GM12878 (cell line): ENCODE results near the gene ABCA3. TPM values are rescaled to one million over a fixed set of nuclear protein-coding genes. Genes with fewer than 3 reads are reported as not detected.

Experiments
- ATAC-seq: fragments of 200-7000 bp; cut with Tn5 transposase; 3 replicates; pipeline ENCODE4 v1.9.1; 2020; ENCODE audit warnings: mild to moderate bottlenecking, moderate library complexity
- BruUV-seq: library from RNA; stranded (reverse); fragments of 400-500 nt; replicated peaks from 2 replicates; lab custom pipeline; 2021; lab: Mats Ljungman, UMichigan
- CTCF ChIA-PET: fragments of 300-600 bp; sonication (Branson Sonifier 250); formaldehyde crosslinking; extraction: SDS; loops from one replicate; lab custom pipeline; 2021; ENCODE audit warnings: inconsistent platforms; lab: Yijun Ruan, JAX
- POLR2A ChIA-PET: fragments of 350-600 bp; formaldehyde crosslinking; extraction: SDS; loops from one replicate; lab custom pipeline; 2021; ENCODE audit warnings: inconsistent platforms; lab: Charles Lee
- RAD21 ChIA-PET: fragments of 300-600 bp; sonication (Branson Sonifier 250); formaldehyde crosslinking; loops from one replicate; lab custom pipeline; 2023; ENCODE audit warnings: antibody characterized with exemption; ENCODE audit not compliant: unreplicated experiment; lab: Charles Lee
- SMC1A ChIA-PET: fragments of 300-600 bp; sonication (Branson Sonifier 250); formaldehyde crosslinking; loops from one replicate; lab custom pipeline; 2023; ENCODE audit not compliant: unreplicated experiment, uncharacterized antibody; lab: Charles Lee
- DNase-seq: peaks from one replicate; pipeline ENCODE4 v3.0.0-alpha.2; 2011; ENCODE audit warnings: low read depth, low spot score
- FAIRE-seq: peaks from 3 replicates; lab custom pipeline; 2011; peaks lifted over from hg19 to GRCh38; lab: Jason Lieb, UNC
- H2AFZ ChIP-seq: 2 replicates; pipeline ENCODE4 v1.6.0; 2011; ENCODE audit warnings: low read depth, low read length, control low read depth; ENCODE audit not compliant: control insufficient read depth
- H3K27ac ChIP-seq: 2 replicates; pipeline ENCODE4 v1.5.1; 2011; ENCODE audit warnings: control low read depth; ENCODE audit not compliant: control insufficient read depth, insufficient read depth
- H3K27me3 ChIP-seq, 2 experiments: replicated peaks in 1 of 2; 2 replicates each; pipeline versions ENCODE4 v1.6.0 to v1.6.1; 2011; ENCODE audit warnings: low read length in 1 of 2; ENCODE audit not compliant: control insufficient read depth in 2 of 2, insufficient read depth in 2 of 2
- H3K36me3 ChIP-seq, 2 experiments: 2 replicates each; pipeline ENCODE4 v1.5.1; 2011; ENCODE audit warnings: low read length in 1 of 2; ENCODE audit not compliant: control insufficient read depth in 2 of 2, insufficient read depth in 2 of 2
- H3K4me1 ChIP-seq: 2 replicates; pipeline ENCODE4 v1.6.1; 2011; ENCODE audit warnings: mild to moderate bottlenecking, low read length, moderate library complexity, mixed read lengths; ENCODE audit not compliant: control insufficient read depth, insufficient read depth
- H3K4me2 ChIP-seq: 2 replicates; pipeline ENCODE4 v1.6.0; 2011; ENCODE audit warnings: control low read depth; ENCODE audit not compliant: control insufficient read depth, insufficient read depth
- H3K4me3 ChIP-seq: fragments of 200-600 bp; sonication (generic); 2 replicates; pipeline ENCODE4 v1.5.1; 2016
- H3K79me2 ChIP-seq: 2 replicates; pipeline ENCODE4 v1.6.0; 2011; ENCODE audit warnings: low read length; ENCODE audit not compliant: control insufficient read depth, insufficient read depth
- H3K9ac ChIP-seq: 2 replicates; pipeline ENCODE4 v1.8.0; 2011; ENCODE audit warnings: low read length, control low read depth, mixed read lengths; ENCODE audit not compliant: control insufficient read depth, insufficient read depth
- H3K9me3 ChIP-seq: replicated peaks from 3 replicates; pipeline ENCODE4 v1.5.1; 2011; ENCODE audit warnings: mild to moderate bottlenecking, low read length; ENCODE audit not compliant: control insufficient read depth, insufficient read depth
- H4K20me1 ChIP-seq: 2 replicates; pipeline ENCODE4 v1.6.0; 2011; ENCODE audit not compliant: control insufficient read depth, insufficient read depth
- DPF2 ChIP-seq: fragments of 450-650 bp; IDR thresholded peaks from 2 replicates; pipeline ENCODE4 v1.6.1; 2017; ENCODE audit warnings: mild to moderate bottlenecking
- MEF2B ChIP-seq: fragments of 450-650 bp; IDR thresholded peaks from 2 replicates; pipeline ENCODE4 v1.6.1; 2018; ENCODE audit warnings: mild to moderate bottlenecking, moderate library complexity; ENCODE audit not compliant: partially characterized antibody, poor library complexity, severe bottlenecking
- POLR2A ChIP-seq: IDR thresholded peaks from 2 replicates; pipeline ENCODE4 v1.6.1; 2011; ENCODE audit warnings: low read depth, mild to moderate bottlenecking, low read length
- POLR2AphosphoS5 ChIP-seq: IDR thresholded peaks from 2 replicates; pipeline ENCODE4 v1.6.1; 2011; ENCODE audit warnings: mild to moderate bottlenecking, low read length, inconsistent platforms
- TARDBP ChIP-seq: IDR thresholded peaks from 2 replicates; pipeline ENCODE4 v1.6.1; 2016; ENCODE audit warnings: borderline replicate concordance
- WGBS: methylation state at CpG from one replicate; pipeline ENCODE4 v1.1.6; 2016; ENCODE audit warnings: low lambda C conversion rate; ENCODE audit not compliant: insufficient replicate concordance, insufficient coverage; ENCODE audit errors: missing lambda C conversion rate; 5-methylcytosine and 5-hydroxymethylcytosine counted together
- in situ Hi-C: fragments of 300-500 bp; cut with MboI; formaldehyde crosslinking; loops from 9 replicates; pipeline ENCODE4 v1.14.3; 2018; ENCODE audit warnings: mixed read lengths
- intact Hi-C: fragments of 100-400 bp; cut with micrococcal nuclease; formaldehyde crosslinking; loops from one replicate; pipeline ENCODE4 v1.14.2; 2022; ENCODE audit not compliant: unreplicated experiment
- polyA plus RNA-seq, 11 experiments: library from polyadenylated mRNA; depleted of rRNA in 4 of 11; unstranded in 6 of 11; stranded (reverse) in 5 of 11; fragments of >200 nt; fragmentation: Nextera tagmentation in 4 of 11; fragmentation: Illumina TruSeq in 1 of 11; extraction: Ambion mirVana in 4 of 11; extraction: Trizol in 1 of 11; gene quantifications; 1 replicate in 1 of 11; 2 replicates in 10 of 11; pipeline versions ENCODE4 v1.2.1 to v1.2.3, GENCODE V29; 2011 to 2016; ENCODE audit warnings: inconsistent platforms in 2 of 11, missing spikeins in 2 of 11, low read depth in 1 of 11
- total RNA-seq, 4 experiments: library from RNA; depleted of rRNA in 3 of 4; stranded (reverse); fragments of >200 nt in 3 of 4; fragmentation: Illumina TruSeq in 1 of 4; extraction: Trizol in 1 of 4; gene quantifications; 2 replicates each; pipeline versions ENCODE4 v1.2.1 to v1.2.3, GENCODE V29; 2013 to 2021

Gene ABCA3
- total and polyA plus RNA-seq, 10 of the 15 experiments (the other 5 are each of a cell fraction or from before 2014, with no cell fraction given), result 0.71 to 17.6 (median 6.7) TPM

DNA sequence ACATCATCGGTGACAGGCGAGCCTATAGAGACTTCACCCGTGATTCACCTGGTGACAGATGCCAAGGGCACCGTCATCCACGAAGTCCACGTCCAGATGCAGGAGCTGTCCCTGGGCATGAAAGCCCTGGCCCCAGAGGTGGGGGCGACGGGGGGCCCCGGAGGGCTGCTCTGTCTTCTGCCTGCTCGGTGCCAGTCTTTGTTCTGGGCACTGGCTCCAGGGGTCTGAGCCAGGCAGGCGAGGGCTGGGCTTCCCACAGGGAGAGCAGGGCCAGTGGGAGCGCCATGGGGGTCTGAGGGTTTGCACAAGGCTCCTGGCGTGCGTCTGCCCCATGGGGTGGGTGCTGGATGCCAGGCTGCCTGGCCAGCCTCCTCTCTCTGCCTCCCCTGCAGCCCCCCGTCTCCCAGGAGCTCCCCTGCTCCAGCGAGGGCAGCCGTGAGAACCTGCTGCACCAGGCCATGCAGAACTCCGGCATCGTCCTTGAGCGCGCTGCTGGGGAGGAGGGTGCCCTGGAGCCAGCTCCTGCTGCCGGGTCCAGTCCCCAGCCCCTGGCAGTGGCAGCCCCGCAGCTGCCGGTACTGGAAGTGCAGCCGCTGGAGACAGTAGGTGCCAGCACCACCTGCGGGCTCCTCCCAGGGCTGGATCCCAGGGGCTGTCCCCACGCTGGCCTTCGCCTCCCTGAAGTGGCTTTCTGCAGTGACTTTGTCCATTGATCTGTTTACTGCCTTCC is 107.3 kb downstream of the ABCA3 start:
- H3K27me3 ChIP-seq, result no peaks in the 10 kb centered on the region
- peaks cover 4 to 46% of the 10 kb centered on the region in 2 experiments; a peak in 3 of 4 replicates for H3K36me3 ChIP-seq
- no peak overlapping the region for H3K27ac ChIP-seq
- BruUV-seq, result no TSS peak
- H3K9ac ChIP-seq, result no peak overlapping the region
- 97% methylated on average over 28 of the region's 28 CpGs for WGBS
- ATAC-seq (no peak; the same call in 2 of the 3 replicates), FAIRE-seq (no peak), DNase-seq (no peak)
- H3K9me3 ChIP-seq, result no peaks in the 10 kb centered on the region
- no peaks in the 10 kb centered on the region for H4K20me1 ChIP-seq
- RAD21 ChIA-PET, result no interaction called here
- SMC1A ChIA-PET, result no interaction called here
- TF ChIP-seq POLR2A (peak; percentile 26; the same call in 1 of the 2 replicates), DPF2 (no peak), POLR2AphosphoS5 (0 out of 2 replicates have a peak, but pooled peaks have one; percentile 16)
- H2AFZ ChIP-seq, result no peak overlapping the region
- no peaks in the 10 kb centered on the region for H3K79me2 ChIP-seq
- POLR2A ChIA-PET, result no interaction called here
- no peak overlapping the region for H3K4me2 ChIP-seq
- in situ Hi-C loops, result no loop called here
- H3K4me3 ChIP-seq, result no peak overlapping the region
- no peaks in the 10 kb centered on the region for H3K4me1 ChIP-seq
- intact Hi-C loops, result no loop called here
- CTCF ChIA-PET, result no interaction called here

DNA sequence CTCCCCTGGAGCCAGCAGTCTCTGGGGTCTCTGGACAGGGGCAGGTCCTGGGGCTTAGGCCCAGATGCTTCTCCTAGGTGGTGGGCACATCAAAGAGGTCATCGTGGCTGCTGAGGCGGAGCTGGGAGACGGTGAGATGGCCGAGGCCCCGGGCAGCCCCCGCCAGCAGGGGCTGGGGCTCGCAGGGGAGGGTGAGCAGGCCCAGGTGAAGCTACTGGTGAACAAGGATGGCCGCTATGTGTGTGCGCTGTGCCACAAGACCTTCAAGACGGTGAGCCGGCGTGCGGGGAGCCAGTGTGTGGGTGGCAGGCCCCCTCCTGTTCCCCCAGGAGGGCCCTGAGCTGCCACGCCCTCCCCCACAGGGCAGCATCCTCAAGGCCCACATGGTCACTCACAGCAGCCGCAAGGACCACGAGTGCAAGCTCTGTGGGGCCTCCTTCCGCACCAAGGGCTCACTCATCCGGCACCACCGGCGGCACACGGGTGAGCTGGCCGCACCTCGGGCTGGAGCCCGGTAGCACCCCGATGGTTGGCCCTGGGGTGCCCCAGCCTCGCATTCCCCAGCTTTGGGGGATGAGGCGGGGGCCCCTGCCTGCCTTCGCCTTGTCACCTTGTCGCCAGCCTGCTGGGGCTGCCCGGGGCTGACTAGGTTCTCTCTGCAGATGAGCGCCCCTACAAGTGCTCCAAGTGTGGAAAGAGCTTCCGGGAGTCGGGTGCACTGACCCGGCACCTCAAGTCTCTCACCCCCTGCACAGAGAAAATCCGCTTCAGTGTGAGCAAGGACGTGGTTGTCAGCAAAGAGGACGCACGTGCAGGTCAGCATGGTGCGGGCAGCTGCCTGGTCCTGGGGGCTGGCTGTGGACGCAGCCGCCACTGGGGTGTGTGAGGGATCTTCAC is 108.2 kb downstream of the ABCA3 start:
- CTCF ChIA-PET, result no interaction called here
- FAIRE-seq (no peak), DNase-seq (no peak), ATAC-seq (no peak)
- TF ChIP-seq TARDBP (no peak), MEF2B (no peak)
- POLR2A ChIA-PET, result no interaction called here
- SMC1A ChIA-PET, result no interaction called here
- Histone ChIP-seq H3K27me3 (no peaks in the 10 kb centered on the region), H3K27ac (no peak overlapping the region), H3K36me3 (peaks cover 4 to 46% of the 10 kb centered on the region in 2 experiments; a peak in 3 of 4 replicates), H3K9me3 (no peaks in the 10 kb centered on the region), H3K4me3 (no peak overlapping the region), H3K79me2 (no peaks in the 10 kb centered on the region; the same call in 1 of the 2 replicates), H2AFZ (no peak overlapping the region), H4K20me1 (no peaks in the 10 kb centered on the region), H3K4me2 (no peak overlapping the region), H3K4me1 (no peaks in the 10 kb centered on the region), H3K9ac (no peak overlapping the region)
- RAD21 ChIA-PET, result no interaction called here
- 94% methylated on average over 36 of the region's 41 CpGs for WGBS
- in situ Hi-C loops (no loop called here), intact Hi-C loops (no loop called here)
- no TSS peak for BruUV-seq
